DND-41 (cell line): ENCODE data around the gene VAMP1.
"Not testable (repeated sequence)": the region's sequence is repeated elsewhere in the genome, so short reads cannot be mapped to it uniquely, and the experiment has no call there.

Source experiments
- ATAC-seq: fragments of 200-7000 bp; cut with Tn5 transposase; 3 replicates; pipeline ENCODE4 v1.9.1; 2021; ENCODE audit warnings: low read depth; ENCODE audit not compliant: insufficient read depth
- DNase-seq: peaks from one replicate; pipeline ENCODE4 v3.0.0-alpha.2; 2020
- H2AFZ ChIP-seq: 2 replicates; pipeline ENCODE4 v1.6.0; 2012; ENCODE audit warnings: low read depth, low read length
- H3K27ac ChIP-seq: 2 replicates; pipeline ENCODE4 v1.5.1; 2012; ENCODE audit warnings: low read length, inconsistent platforms
- H3K27me3 ChIP-seq: fragments of 200-600 bp; sonication (generic); 2 replicates; pipeline ENCODE4 v1.6.0; 2012; ENCODE audit warnings: low read length, mild to moderate bottlenecking, inconsistent platforms; ENCODE audit not compliant: insufficient read depth, poor library complexity
- H3K36me3 ChIP-seq: 2 replicates; pipeline ENCODE4 v1.5.1; 2012; ENCODE audit warnings: low read length, inconsistent platforms; ENCODE audit not compliant: insufficient read depth
- H3K4me1 ChIP-seq: 2 replicates; pipeline ENCODE4 v1.5.1; 2012; ENCODE audit warnings: mild to moderate bottlenecking, low read length; ENCODE audit not compliant: insufficient read depth
- H3K4me2 ChIP-seq: 2 replicates; pipeline ENCODE4 v1.6.0; 2012; ENCODE audit warnings: mild to moderate bottlenecking, moderate library complexity, low read length, inconsistent platforms; ENCODE audit not compliant: insufficient read depth
- H3K4me3 ChIP-seq, 2 experiments: fragments of 200-600 bp in 1 of 2; shearing (Covaris generic) in 1 of 2; 2 replicates each; pipeline ENCODE4 v1.5.1; 2012 to 2016; ENCODE audit warnings: inconsistent platforms in 2 of 2, low read length in 2 of 2, mild to moderate bottlenecking in 2 of 2, low read depth in 1 of 2, moderate library complexity in 1 of 2
- H3K79me2 ChIP-seq: 2 replicates; pipeline ENCODE4 v1.6.0; 2012; ENCODE audit warnings: low read length, inconsistent platforms; ENCODE audit not compliant: insufficient read depth
- H3K9ac ChIP-seq: 2 replicates; pipeline ENCODE4 v1.6.0; 2012; ENCODE audit warnings: low read depth, mild to moderate bottlenecking, inconsistent platforms, low read length, moderate library complexity
- H3K9me3 ChIP-seq: 2 replicates; pipeline ENCODE4 v1.5.1; 2012; ENCODE audit warnings: low read length, moderate library complexity, mild to moderate bottlenecking, inconsistent platforms; ENCODE audit not compliant: insufficient read depth, severe bottlenecking
- H4K20me1 ChIP-seq: 2 replicates; pipeline ENCODE4 v1.6.0; 2012; ENCODE audit warnings: low read length; ENCODE audit not compliant: insufficient read depth
- CTCF ChIP-seq: IDR thresholded peaks from 2 replicates; pipeline ENCODE4 v1.5.1; 2012; ENCODE audit warnings: borderline replicate concordance, low read length, moderate library complexity, mild to moderate bottlenecking; ENCODE audit not compliant: poor library complexity, severe bottlenecking; ENCODE audit errors: extremely low read depth
- EZH2 ChIP-seq: IDR thresholded peaks from 3 replicates; pipeline ENCODE4 v1.6.1; 2012; ENCODE audit warnings: borderline replicate concordance, low read depth, mild to moderate bottlenecking, moderate library complexity, low read length, inconsistent platforms; ENCODE audit not compliant: severe bottlenecking

Gene VAMP1

GRCh38 chr12:6489449-6489848, 19.0 kb upstream of the VAMP1 start:
- no peak overlapping the region for H2AFZ ChIP-seq
- TF ChIP-seq EZH2, result no peak
- TF ChIP-seq CTCF, result no peak
- no peaks in the 10 kb centered on the region for H4K20me1 ChIP-seq
- no peaks in the 10 kb centered on the region for H3K27me3 ChIP-seq
- no peak overlapping the region for H3K4me3 ChIP-seq
- H3K79me2 ChIP-seq, result peaks cover 14% of the 10 kb centered on the region
- H3K4me1 ChIP-seq, result peaks cover 16% of the 10 kb centered on the region
- H3K4me2 ChIP-seq, result no peak overlapping the region
- H3K9ac ChIP-seq, result no peak overlapping the region
- DNase-seq (no peak), ATAC-seq (no peak)
- peaks cover 9% of the 10 kb centered on the region; the same call in 1 of the 2 replicates for H3K36me3 ChIP-seq
- no peaks in the 10 kb centered on the region for H3K9me3 ChIP-seq
- no peak overlapping the region for H3K27ac ChIP-seq

GRCh38 chr12:6488240-6488639, 17.8 kb upstream of the VAMP1 start:
- no peak for ATAC-seq

GRCh38 chr12:6478416-6478815, 7.9 kb upstream of the VAMP1 start:
- H3K9me3 ChIP-seq, result no peaks in the 10 kb centered on the region
- no peaks in the 10 kb centered on the region for H3K79me2 ChIP-seq
- no peak overlapping the region for H3K4me2 ChIP-seq
- no peak overlapping the region for H3K9ac ChIP-seq
- H4K20me1 ChIP-seq, result no peaks in the 10 kb centered on the region
- TF ChIP-seq EZH2 (no peak), CTCF (no peak)
- DNase-seq, result no peak
- no peak overlapping the region for H3K27ac ChIP-seq
- H3K36me3 ChIP-seq, result no peaks in the 10 kb centered on the region
- no peaks in the 10 kb centered on the region for H3K27me3 ChIP-seq
- H2AFZ ChIP-seq, result no peak overlapping the region
- no peak for ATAC-seq
- H3K4me1 ChIP-seq, result no peaks in the 10 kb centered on the region
- H3K4me3 ChIP-seq, result no peak overlapping the region

More at GRCh38 chr12:6488240-6488639, 17.8 kb upstream of the VAMP1 start:
- H3K4me1 ChIP-seq, result peaks cover 10% of the 10 kb centered on the region
- peaks cover 12% of the 10 kb centered on the region for H3K79me2 ChIP-seq
- no peak overlapping the region for H3K27ac ChIP-seq
- no peaks in the 10 kb centered on the region for H3K9me3 ChIP-seq
- no peak overlapping the region for H2AFZ ChIP-seq
- no peak overlapping the region for H3K4me3 ChIP-seq
- H4K20me1 ChIP-seq, result no peaks in the 10 kb centered on the region
- no peak overlapping the region for H3K9ac ChIP-seq
- no peak for DNase-seq
- no peaks in the 10 kb centered on the region for H3K27me3 ChIP-seq
- peaks cover 9% of the 10 kb centered on the region; the same call in 1 of the 2 replicates for H3K36me3 ChIP-seq
- H3K4me2 ChIP-seq, result no peak overlapping the region
- TF ChIP-seq EZH2, result no peak
- TF ChIP-seq CTCF, result no peak

- H4K20me1 ChIP-seq, H3K4me3 ChIP-seq, H3K4me2 ChIP-seq, H3K79me2 ChIP-seq, H3K9me3 ChIP-seq, H3K27ac ChIP-seq, DNase-seq, H3K4me1 ChIP-seq, ATAC-seq, H3K27me3 ChIP-seq, H3K36me3 ChIP-seq, H2AFZ ChIP-seq, H3K9ac ChIP-seq: not testable (repeated sequence)
These were observed 7.3 kb upstream of the VAMP1 start for GRCh38 chr12:6477601-6478377.
